Subcutaneous adipose tissue (tissue), 4 donors: ENCODE measurements around the gene TDG. TPM values are rescaled to one million over a fixed set of nuclear protein-coding genes. Genes with fewer than 3 reads are reported as not detected.

ENCODE experiments used
- total RNA-seq, 4 donors: library from RNA; depleted of rRNA; stranded (reverse); fragments of >200 nt; gene quantifications; one replicate each; pipeline ENCODE4 v1.1.0, GENCODE V29; 2016
- TF ChIP-seq, protein P1 (sequence below): fragments of 450-650 bp; IDR thresholded peaks from one replicate; pipeline ENCODE4 v1.5.1; 2016; ENCODE audit warnings: low read depth, mild to moderate bottlenecking, control low read depth, antibody characterized with exemption, moderate library complexity

TDG gene
- total RNA-seq, 4 donors from 2014 or later = 16.5 to 41.7 (median 21.7) TPM

DNA sequence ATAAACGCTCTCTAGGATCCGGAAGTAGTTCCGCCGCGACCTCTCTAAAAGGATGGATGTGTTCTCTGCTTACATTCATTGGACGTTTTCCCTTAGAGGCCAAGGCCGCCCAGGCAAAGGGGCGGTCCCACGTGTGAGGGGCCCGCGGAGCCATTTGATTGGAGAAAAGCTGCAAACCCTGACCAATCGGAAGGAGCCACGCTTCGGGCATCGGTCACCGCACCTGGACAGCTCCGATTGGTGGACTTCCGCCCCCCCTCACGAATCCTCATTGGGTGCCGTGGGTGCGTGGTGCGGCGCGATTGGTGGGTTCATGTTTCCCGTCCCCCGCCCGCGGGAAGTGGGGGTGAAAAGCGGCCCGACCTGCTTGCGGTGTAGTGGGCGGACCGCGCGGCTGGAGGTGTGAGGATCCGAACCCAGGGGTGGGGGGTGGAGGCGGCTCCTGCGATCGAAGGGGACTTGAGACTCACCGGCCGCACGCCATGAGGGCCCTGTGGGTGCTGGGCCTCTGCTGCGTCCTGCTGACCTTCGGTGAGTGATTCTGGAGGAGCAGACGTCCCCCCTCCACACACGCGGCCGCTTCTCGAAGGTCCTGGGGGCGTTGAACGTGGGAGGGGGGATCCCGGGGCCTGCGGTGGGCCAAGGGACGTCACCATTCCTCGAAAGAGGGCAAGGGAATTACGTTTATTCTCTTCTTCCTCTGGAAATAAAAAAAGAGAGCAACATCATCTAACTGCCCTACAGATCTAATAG, 35.5 kb upstream of the TDG start, which contains the start of gene HSP90B1:
HSP90B1 (plus strand) TSS at position 377 of the 753 bp plus-strand sequence; CDS start at position 483, 106 bp downstream.
- TF ChIP-seq, protein P1, sequence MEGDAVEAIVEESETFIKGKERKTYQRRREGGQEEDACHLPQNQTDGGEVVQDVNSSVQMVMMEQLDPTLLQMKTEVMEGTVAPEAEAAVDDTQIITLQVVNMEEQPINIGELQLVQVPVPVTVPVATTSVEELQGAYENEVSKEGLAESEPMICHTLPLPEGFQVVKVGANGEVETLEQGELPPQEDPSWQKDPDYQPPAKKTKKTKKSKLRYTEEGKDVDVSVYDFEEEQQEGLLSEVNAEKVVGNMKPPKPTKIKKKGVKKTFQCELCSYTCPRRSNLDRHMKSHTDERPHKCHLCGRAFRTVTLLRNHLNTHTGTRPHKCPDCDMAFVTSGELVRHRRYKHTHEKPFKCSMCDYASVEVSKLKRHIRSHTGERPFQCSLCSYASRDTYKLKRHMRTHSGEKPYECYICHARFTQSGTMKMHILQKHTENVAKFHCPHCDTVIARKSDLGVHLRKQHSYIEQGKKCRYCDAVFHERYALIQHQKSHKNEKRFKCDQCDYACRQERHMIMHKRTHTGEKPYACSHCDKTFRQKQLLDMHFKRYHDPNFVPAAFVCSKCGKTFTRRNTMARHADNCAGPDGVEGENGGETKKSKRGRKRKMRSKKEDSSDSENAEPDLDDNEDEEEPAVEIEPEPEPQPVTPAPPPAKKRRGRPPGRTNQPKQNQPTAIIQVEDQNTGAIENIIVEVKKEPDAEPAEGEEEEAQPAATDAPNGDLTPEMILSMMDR = no peak

DNA sequence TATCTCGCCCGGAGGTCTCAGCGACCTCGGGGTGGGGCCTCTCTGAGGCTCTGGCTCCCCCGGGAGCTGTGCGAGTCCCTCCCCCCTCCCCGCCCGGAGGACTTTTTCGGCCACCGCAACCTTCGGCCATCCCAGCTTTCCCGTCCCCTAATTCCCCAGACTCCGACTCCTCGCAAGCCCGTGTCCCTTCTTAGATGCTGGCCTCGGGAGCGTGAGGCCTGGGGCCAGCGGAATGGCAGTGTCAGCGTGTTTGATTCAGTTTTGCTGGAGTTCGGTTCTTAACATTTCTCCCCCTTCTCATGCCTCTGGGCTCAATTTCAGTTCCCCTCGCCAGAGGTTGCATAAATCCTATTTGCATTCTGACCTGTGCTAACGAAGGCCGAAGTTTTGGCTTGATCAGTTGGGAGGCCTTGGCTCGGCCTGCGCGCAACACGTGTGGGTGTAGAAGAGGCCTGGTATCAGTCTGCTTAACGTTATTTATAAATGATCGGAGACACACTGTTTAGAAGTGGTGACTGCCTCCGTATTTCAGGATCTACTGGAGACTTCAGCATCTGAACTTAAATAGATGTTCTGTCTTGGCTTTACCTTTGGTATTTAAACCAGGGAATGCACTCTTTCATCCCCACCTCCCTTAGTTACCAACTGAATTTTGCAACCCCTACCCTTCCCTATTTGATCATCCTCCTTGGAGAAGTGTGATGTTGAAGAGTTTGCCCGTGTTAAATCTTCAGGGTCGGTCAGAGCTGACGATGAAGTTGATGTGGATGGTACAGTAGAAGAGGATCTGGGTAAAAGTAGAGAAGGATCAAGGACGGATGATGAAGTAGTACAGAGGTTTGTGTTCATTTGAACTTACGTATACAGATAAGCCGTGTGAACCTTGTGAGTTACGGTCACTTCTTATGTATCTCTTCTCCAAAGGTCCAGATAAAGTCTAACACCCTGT, 34.6 kb upstream of the TDG start:
- TF ChIP-seq, protein P1 = no peak

DNA sequence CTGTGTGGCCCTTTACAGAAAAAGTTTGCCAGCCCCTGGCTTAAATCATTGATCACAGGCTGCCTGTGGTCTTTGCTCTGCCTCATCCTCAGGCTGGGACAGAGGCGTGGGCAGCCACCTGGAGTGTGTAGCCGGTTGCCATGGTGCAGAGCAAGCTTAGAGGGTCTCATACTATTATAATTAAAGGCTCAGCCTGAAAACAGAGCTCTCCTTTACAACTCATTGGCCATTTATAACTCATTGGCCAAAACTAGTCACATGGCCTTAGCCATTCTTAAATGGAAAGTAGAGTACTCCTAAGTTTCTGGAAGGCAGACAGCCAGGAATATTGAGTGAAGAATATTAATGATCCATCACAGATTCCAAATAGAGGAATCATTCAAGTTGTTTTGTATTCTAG, 32.4 kb upstream of the TDG start:
- TF ChIP-seq, protein P1 = no peak

DNA sequence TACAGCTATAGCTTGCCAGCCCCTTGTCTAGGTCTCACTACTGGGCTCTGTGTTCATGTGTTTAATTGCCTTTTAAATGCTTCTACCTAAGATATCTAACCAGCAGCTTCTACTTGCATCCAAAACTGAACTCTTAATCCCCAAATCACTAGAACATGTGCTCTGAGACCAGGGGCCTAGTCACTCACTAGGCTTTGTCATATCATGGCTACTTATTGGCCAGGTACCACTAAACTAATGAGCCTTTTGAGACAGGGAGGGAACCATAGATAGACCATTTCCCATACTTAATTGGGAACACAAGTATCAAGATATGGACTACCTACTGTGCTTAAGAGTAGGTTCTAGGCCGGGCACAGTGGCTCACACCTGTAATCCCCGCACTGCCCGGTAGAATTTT, 29.0 kb upstream of the TDG start:
- TF ChIP-seq, protein P1 = no peak

DNA sequence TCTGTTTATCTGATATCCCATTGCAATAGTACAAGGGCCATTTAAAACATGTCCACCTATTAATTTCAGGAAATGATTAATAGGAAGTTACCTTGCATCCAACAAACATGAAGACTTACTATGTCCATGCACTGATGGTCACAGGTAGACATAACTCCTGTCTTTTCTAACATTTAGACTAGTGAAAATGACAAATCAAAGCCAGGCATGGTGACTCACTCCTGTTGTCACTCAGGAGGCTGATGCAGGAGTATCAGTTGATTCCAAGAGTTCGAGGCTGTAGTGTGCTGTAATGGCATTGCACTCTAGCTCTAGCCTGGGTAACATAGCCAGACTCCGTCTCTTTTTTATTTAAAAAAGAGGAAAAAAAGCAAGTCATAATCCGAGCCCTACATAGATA, 20.7 kb upstream of the TDG start:
- TF ChIP-seq, protein P1 = no peak

DNA sequence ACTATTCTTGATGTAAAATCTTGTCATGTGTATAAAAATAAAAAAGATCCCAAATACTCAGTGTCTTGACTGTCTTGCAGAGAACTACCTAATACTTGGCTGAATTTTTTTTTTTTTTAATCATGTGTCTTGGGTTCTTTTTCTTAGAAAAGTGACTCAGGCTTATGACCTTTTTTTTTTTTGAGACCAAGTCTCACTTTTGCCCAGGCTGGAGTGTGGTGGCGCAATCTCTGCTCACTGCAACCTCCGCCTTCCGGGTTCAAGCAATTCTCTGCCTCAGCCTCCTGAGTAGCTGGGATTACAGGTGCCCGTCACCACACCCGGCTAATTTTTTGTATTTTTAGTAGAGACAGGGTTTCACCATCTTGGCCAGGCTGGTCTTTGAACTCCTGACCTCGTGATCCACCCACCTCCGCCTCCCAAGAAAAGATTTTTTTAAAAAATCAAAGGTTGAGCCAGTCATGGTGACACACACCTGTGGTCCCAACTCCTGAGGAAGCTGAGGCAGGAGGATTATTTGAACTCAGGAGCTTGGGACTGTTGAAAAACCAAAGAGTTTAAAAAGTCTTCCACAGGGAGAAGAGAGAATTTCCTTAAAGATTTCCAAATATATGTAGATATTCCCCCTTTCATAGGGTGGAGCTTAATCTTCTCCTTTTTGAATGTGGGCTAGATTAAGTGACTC, 17.7 kb upstream of the TDG start:
- TF ChIP-seq, protein P1 = no peak
